ENCODE measurements around the gene CACNB4. TPM values are rescaled to one million over a fixed set of nuclear protein-coding genes. Genes with fewer than 3 reads are reported as not detected.
"Not testable (repeated sequence)": the region's sequence is repeated elsewhere in the genome, so short reads cannot be mapped to it uniquely, and the experiment has no call there.

The CACNB4 gene
- polyA plus RNA-seq (2013, experiment 1 of 2): 1.3 TPM
- polyA plus RNA-seq (2013, experiment 2 of 2): 2.5 TPM

DNA sequence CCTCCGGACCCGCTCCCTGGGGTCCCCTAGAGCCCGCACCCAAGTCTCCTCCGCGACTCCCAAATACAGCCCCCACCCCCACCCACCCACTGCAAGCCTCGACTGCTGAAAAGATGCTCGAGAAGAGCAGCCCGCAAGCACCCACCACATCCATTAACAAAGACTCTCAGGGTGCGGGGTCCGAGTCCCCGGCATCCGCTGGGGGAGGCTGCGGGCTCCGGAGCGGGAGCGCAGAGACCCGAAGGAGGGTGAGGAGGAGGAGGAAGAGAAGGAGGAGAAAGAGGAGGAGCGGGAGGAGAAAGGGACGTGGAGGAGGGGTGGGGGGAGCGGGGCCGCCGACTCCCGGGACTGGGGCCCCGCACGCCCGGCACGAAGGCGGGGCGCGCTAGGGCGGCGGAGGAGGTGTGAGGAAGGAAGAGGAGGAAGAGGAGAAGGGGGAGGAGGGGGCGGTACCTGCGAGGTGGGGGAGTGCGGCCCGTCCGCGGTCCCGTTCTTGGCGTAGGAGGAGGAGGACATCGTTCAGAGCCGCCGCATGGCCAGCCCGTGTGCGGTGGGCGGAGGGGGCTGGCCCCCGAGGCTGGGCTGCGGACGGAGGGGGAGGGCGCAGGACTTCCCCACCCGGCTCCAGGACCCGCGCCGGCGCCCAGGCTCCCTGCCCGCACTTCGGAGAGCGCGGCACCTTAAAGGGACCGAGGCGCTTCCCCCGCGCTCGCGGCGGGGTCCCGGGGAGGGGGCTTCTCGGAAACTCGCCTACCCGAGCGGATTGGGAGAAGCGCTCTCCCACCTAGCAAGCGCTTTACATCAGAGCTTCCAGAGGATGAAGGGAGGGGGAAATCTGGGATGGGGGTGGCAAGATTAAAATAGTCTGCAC lies at the start of gene CACNB4:
Gene CACNB4, minus strand, starts transcription at position 549 of the 871 bp plus-strand sequence.
- H3K9ac ChIP-seq (ENCODE audit: low read depth, low read length): peak within 1 kb of the TSS; percentile 74
- H3K4me1 ChIP-seq (ENCODE audit: insufficient read depth, low read length): 0 out of 2 replicates have a peak, but pooled peaks cover 3% of the 10 kb centered on the region
- peak within 1 kb of the TSS; percentile 75 for H3K4me3 ChIP-seq (ENCODE audit: low read length)
- H3K36me3 ChIP-seq (ENCODE audit: insufficient read depth, low read length): no peaks in the 10 kb centered on the region
- WGBS: under 1% methylated on average over 73 of the region's 73 CpGs
- peaks cover 74% of the 10 kb centered on the region for H3K27me3 ChIP-seq (ENCODE audit: insufficient read depth, low read length)
- H3K27ac ChIP-seq (ENCODE audit: low read depth, low read length): no peak within 1 kb of the TSS
- H3K9me3 ChIP-seq (ENCODE audit: insufficient read depth, low read depth, low read length): no peaks in the 10 kb centered on the region

DNA sequence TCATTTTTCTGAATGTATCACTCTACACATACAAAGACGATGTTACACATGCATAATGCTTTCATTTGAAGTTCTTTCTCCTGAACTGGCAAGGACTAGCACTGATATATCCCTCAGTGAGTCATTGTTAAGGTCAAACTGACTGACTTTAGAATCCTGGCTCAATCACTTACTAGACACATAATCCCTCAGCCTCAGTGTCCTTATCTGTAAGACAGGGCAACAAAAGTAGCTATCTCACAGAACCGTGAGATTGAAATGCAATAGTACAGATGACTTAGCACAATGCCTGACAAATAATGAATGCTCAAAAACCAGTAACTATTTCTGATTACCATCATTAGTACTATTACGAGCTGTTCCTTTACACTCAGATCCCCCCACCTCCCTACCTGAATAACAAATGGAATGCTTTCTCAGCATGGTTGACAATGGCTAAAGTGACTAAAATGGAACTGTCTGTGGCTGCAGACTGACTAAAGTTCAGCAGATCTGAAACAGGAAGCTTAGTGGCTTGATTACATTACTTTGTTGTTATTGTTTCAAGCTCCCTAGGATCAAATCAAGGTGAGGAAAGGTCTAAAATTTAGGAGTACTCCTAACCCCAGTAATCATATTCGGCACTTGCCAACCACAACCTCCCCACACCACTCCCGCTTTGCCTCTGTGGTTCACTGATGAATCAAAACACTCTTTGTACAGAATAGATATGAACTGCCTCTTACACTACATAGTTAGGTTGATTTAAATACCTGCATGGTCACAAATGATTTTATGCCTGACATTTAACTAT lies 35.8 kb upstream of the CACNB4 start:
- no peaks in the 10 kb centered on the region for H3K9me3 ChIP-seq (ENCODE audit: insufficient read depth, low read depth, low read length)
- no peaks in the 10 kb centered on the region for H3K27me3 ChIP-seq (ENCODE audit: insufficient read depth, low read length)
- H3K27ac ChIP-seq (ENCODE audit: low read depth, low read length): no peak overlapping the region
- peaks cover 8% of the 10 kb centered on the region for H3K4me1 ChIP-seq (ENCODE audit: insufficient read depth, low read length)
- no peak overlapping the region; the same call in 1 of the 2 replicates for H3K9ac ChIP-seq (ENCODE audit: low read depth, low read length)
- H3K36me3 ChIP-seq (ENCODE audit: insufficient read depth, low read length): peaks cover 3% of the 10 kb centered on the region; the same call in 1 of the 2 replicates
- WGBS: 83% methylated on average over 5 of the region's 5 CpGs
- H3K4me3 ChIP-seq (ENCODE audit: low read length): no peak overlapping the region

DNA sequence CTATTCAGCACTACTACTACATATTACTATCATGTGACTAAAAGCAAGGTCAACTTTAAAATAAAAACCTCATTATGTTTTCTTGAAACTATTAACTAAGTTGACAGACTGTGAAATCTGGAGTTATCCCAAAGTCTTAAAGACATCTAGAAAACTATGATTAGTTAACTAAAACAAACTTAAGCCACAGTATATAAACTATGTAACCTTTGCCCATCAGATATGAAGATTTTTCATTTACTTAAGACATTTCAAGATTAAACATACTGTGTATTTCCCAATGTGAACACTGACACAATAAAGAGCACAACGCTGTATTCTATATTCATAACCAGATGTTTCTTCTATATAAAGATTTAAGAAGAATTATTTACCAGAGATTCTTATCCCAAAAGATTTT lies 33.5 kb upstream of the CACNB4 start:
- Histone ChIP-seq H3K9ac (ENCODE audit: low read depth, low read length) (no peak overlapping the region), H3K27me3 (ENCODE audit: insufficient read depth, low read length) (no peaks in the 10 kb centered on the region), H3K4me3 (ENCODE audit: low read length) (no peak overlapping the region), H3K9me3 (ENCODE audit: insufficient read depth, low read depth, low read length) (no peaks in the 10 kb centered on the region), H3K4me1 (ENCODE audit: insufficient read depth, low read length) (peaks cover 8% of the 10 kb centered on the region), H3K27ac (ENCODE audit: low read depth, low read length) (no peak overlapping the region), H3K36me3 (ENCODE audit: insufficient read depth, low read length) (peaks cover 3% of the 10 kb centered on the region; the same call in 1 of the 2 replicates)
- no CpG with 5 or more reads among the region's 1 CpG for WGBS

DNA sequence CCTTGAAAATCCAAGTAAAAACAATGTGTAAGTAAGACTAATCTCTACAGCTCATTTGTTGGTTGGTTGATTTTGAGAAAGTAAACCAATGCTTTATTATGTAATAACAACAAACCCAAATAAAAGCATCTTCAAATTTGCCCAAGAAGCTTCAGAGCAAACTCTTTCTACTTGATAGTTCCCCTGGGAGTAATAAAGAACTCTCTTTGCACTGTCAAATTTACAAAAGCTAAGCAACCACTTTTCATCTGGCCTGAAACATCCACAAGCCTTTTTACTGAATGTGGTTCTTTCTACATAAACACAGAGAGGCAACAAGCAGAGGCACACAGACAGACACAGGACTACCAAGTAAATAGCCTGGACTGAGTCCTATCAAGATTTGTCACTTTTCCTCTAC lies 28.8 kb upstream of the CACNB4 start:
- Histone ChIP-seq H3K9me3 (ENCODE audit: insufficient read depth, low read depth, low read length) (no peaks in the 10 kb centered on the region), H3K27ac (ENCODE audit: low read depth, low read length) (no peak overlapping the region), H3K27me3 (ENCODE audit: insufficient read depth, low read length) (no peaks in the 10 kb centered on the region), H3K9ac (ENCODE audit: low read depth, low read length) (no peak overlapping the region), H3K4me3 (ENCODE audit: low read length) (no peak overlapping the region), H3K4me1 (ENCODE audit: insufficient read depth, low read length) (no peaks in the 10 kb centered on the region), H3K36me3 (ENCODE audit: insufficient read depth, low read length) (peaks cover 5% of the 10 kb centered on the region; the same call in 1 of the 2 replicates)

DNA sequence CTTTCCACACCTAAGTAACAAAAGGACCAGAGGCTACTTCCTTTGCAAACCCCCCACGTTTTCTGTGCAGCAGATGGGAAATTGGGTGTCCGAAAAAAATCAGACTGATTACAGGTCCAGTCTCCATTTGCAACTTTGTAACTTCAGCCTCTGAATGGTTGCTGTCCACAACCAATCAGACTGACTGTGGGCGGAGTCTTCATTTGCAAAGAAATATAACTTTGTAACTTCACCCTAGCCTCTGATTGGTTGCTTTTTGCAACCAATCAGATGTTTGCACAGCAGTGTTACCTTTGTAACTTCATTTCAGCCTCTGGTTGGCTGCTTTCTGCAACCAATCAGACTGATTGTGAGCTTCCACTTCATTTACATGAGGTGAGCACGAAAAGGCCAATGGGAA lies 27.8 kb upstream of the CACNB4 start:
- 92% methylated on average over 4 of the region's 4 CpGs for WGBS
- peaks cover 5% of the 10 kb centered on the region; the same call in 1 of the 2 replicates for H3K36me3 ChIP-seq (ENCODE audit: insufficient read depth, low read length)
- no peaks in the 10 kb centered on the region for H3K9me3 ChIP-seq (ENCODE audit: insufficient read depth, low read depth, low read length)
- H3K27me3 ChIP-seq (ENCODE audit: insufficient read depth, low read length): no peaks in the 10 kb centered on the region
- H3K9ac ChIP-seq (ENCODE audit: low read depth, low read length): no peak overlapping the region
- no peak overlapping the region for H3K27ac ChIP-seq (ENCODE audit: low read depth, low read length)
- H3K4me3 ChIP-seq (ENCODE audit: low read length): no peak overlapping the region
- no peaks in the 10 kb centered on the region for H3K4me1 ChIP-seq (ENCODE audit: insufficient read depth, low read length)

DNA sequence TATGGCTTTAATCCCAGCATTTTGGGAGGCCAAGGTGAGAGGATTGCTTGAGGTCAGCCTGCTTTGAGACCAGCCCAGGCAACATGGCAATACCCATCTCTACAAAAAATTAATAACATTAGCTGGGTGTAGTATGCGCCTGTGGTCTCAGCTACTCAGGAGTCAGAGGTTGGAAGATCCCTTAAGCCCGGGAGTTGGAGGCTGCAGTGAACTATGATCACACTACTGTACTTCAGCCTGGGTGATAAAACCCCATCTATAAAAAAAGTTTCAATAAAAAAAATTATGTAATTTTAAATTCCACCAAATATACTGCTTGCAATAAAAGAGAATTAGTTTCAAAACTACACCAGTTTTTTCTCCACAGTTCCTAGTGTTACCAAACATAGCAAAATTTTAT lies 23.3 kb upstream of the CACNB4 start:
- no peak overlapping the region for H3K4me3 ChIP-seq (ENCODE audit: low read length)
- no peak overlapping the region for H3K9ac ChIP-seq (ENCODE audit: low read depth, low read length)
- peaks cover 11% of the 10 kb centered on the region; the same call in 1 of the 2 replicates for H3K4me1 ChIP-seq (ENCODE audit: insufficient read depth, low read length)
- H3K36me3 ChIP-seq (ENCODE audit: insufficient read depth, low read length): peaks cover 4% of the 10 kb centered on the region; the same call in 1 of the 2 replicates
- no peak overlapping the region for H3K27ac ChIP-seq (ENCODE audit: low read depth, low read length)
- no peaks in the 10 kb centered on the region for H3K9me3 ChIP-seq (ENCODE audit: insufficient read depth, low read depth, low read length)
- 95% methylated on average over 2 of the region's 2 CpGs for WGBS
- no peaks in the 10 kb centered on the region for H3K27me3 ChIP-seq (ENCODE audit: insufficient read depth, low read length)

DNA sequence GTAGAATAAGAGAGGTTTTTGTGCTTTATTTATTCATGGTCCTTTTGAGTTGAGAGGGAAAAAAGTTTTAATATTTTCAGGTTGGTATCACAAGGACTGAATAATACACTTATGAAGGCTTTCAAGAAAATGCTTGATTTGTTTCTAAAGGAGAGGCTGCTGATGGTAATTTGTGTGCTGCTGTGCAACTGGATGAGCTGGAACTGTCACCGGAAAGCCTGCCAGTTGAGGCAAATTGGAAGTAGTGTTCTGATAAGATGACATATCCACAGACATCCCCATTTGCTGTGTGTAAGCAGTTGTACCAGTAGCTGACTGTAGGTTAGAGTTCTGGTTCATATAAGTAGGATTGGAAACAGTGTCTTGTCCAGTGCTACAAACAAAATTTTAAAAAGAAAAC lies 21.6 kb upstream of the CACNB4 start:
- Histone ChIP-seq H3K4me3 (ENCODE audit: low read length) (no peak overlapping the region), H3K27me3 (ENCODE audit: insufficient read depth, low read length) (no peaks in the 10 kb centered on the region), H3K36me3 (ENCODE audit: insufficient read depth, low read length) (0 out of 2 replicates have a peak, but pooled peaks cover 4% of the 10 kb centered on the region), H3K9me3 (ENCODE audit: insufficient read depth, low read depth, low read length) (no peaks in the 10 kb centered on the region), H3K4me1 (ENCODE audit: insufficient read depth, low read length) (peaks cover 11% of the 10 kb centered on the region; the same call in 1 of the 2 replicates), H3K27ac (ENCODE audit: low read depth, low read length) (no peak overlapping the region), H3K9ac (ENCODE audit: low read depth, low read length) (no peak overlapping the region)
- WGBS: 100% methylated on average over 1 of the region's 1 CpG

DNA sequence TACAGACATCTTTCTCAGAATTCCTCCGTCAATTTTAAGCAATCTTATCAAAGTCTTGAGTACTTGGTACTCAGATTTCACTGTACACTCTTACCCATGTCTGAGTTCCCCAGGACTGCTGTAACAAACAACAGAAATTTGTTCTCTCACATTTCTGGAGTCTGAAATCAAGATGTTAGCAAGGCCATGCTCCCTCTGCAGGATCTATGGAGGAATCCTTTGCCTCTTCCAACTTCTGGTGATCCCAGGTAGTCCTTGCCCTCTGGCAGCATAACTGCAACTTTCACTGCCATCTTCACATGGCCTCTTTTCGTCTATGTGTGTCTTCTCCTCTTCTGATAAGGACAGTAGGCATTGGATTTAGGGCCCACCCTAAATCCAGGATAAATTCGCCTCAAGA lies 17.1 kb upstream of the CACNB4 start:
- no peak overlapping the region for H3K27ac ChIP-seq (ENCODE audit: low read depth, low read length)
- no peak overlapping the region for H3K4me3 ChIP-seq (ENCODE audit: low read length)
- H3K27me3 ChIP-seq (ENCODE audit: insufficient read depth, low read length): no peaks in the 10 kb centered on the region
- H3K4me1 ChIP-seq (ENCODE audit: insufficient read depth, low read length): peaks cover 11% of the 10 kb centered on the region; the same call in 1 of the 2 replicates
- 0 out of 2 replicates have a peak, but pooled peaks cover 2% of the 10 kb centered on the region for H3K36me3 ChIP-seq (ENCODE audit: insufficient read depth, low read length)
- 93% methylated on average over 3 of the region's 3 CpGs for WGBS
- H3K9ac ChIP-seq (ENCODE audit: low read depth, low read length): no peak overlapping the region
- H3K9me3 ChIP-seq (ENCODE audit: insufficient read depth, low read depth, low read length): no peaks in the 10 kb centered on the region

DNA sequence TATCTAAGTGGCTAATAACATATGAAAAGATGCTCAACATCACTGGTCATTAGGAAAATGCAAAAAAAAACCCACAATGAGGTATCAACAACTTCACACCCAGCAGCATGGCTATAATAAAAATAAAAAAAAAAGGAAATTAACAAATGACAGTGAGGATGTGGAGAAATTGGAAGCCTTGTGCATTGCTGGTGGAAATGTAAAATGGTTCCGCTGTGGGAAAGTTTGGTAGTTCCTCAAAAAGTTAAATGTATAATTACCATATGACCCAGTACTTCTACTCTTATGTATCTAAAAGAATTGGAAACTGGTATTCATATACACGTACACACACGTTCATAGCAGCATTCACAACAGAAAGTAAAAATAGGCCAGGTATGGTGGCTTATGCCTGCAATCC lies 15.5 kb upstream of the CACNB4 start:
- H3K27me3 ChIP-seq (ENCODE audit: insufficient read depth, low read length): no peaks in the 10 kb centered on the region
- no peak overlapping the region for H3K4me3 ChIP-seq (ENCODE audit: low read length)
- no peaks in the 10 kb centered on the region for H3K36me3 ChIP-seq (ENCODE audit: insufficient read depth, low read length)
- no peak overlapping the region for H3K9ac ChIP-seq (ENCODE audit: low read depth, low read length)
- H3K27ac ChIP-seq (ENCODE audit: low read depth, low read length): no peak overlapping the region
- WGBS: 94% methylated on average over 3 of the region's 3 CpGs
- no peaks in the 10 kb centered on the region for H3K9me3 ChIP-seq (ENCODE audit: insufficient read depth, low read depth, low read length)
- H3K4me1 ChIP-seq (ENCODE audit: insufficient read depth, low read length): peaks cover 5% of the 10 kb centered on the region; the same call in 1 of the 2 replicates

DNA sequence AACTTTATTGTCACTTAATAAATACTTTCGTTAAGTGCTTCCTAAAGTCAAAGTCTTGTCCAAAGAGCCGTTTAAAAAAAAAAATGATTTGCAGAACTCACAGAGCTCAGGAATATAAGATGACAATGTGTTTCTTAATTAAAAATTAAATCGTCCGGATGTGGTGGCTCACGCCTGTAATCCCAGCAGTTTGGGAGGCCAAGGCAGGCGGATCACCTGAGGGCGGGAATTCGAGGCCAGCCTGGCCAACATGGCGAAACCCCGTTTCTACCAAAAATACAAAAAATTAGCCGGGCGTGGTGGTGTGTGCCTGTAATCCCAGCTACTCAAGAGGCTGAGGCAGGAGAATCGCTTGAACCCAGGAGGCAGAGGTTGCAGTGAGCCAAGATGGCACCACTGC lies 8.3 kb upstream of the CACNB4 start:
- not testable (repeated sequence) for H3K9ac ChIP-seq (ENCODE audit: low read depth, low read length); H3K4me3 ChIP-seq (ENCODE audit: low read length)
- 93% methylated on average over 13 of the region's 13 CpGs for WGBS

DNA sequence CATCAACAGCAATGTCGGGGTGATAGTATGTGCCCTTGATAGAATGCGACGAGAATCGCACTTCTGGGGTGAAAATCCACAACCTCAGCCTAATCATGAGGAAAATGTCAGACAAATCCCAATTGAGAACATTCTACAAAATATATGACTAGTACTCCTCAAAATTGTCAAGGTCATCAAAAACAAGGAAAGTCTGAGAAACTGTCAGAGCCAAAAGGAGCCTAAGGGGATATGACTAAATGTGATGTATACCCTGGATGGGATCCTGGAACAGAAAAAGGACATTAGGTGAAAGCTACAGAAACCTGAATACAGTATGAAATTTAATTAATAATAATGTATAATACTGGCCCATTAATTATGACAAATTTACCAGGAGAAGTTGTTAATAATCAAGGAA lies 7.6 kb upstream of the CACNB4 start:
- H3K4me3 ChIP-seq (ENCODE audit: low read length): no peak overlapping the region
- 86% methylated on average over 4 of the region's 4 CpGs for WGBS
- H3K27me3 ChIP-seq (ENCODE audit: insufficient read depth, low read length): peaks cover 3% of the 10 kb centered on the region; the same call in 1 of the 2 replicates
- no peak overlapping the region for H3K27ac ChIP-seq (ENCODE audit: low read depth, low read length)
- no peak overlapping the region for H3K9ac ChIP-seq (ENCODE audit: low read depth, low read length)
- no peaks in the 10 kb centered on the region for H3K4me1 ChIP-seq (ENCODE audit: insufficient read depth, low read length)
- no peaks in the 10 kb centered on the region for H3K9me3 ChIP-seq (ENCODE audit: insufficient read depth, low read depth, low read length)
- no peaks in the 10 kb centered on the region for H3K36me3 ChIP-seq (ENCODE audit: insufficient read depth, low read length)

More for the DNA sequence above, 8.3 kb upstream of the CACNB4 start:
- H3K4me1 ChIP-seq (ENCODE audit: insufficient read depth, low read length); H3K36me3 ChIP-seq (ENCODE audit: insufficient read depth, low read length); H3K9me3 ChIP-seq (ENCODE audit: insufficient read depth, low read depth, low read length); H3K27ac ChIP-seq (ENCODE audit: low read depth, low read length); H3K27me3 ChIP-seq (ENCODE audit: insufficient read depth, low read length): not testable (repeated sequence)
